Measurements from ENCODE around the gene TRHDE. TPM values are rescaled to one million over a fixed set of nuclear protein-coding genes. Genes with fewer than 3 reads are reported as not detected.
A peak's percentile ranks its signal among the peaks of the same experiment; 100 is the strongest.

TRHDE gene
- total RNA-seq, 1 donor: 33.7 TPM

DNA sequence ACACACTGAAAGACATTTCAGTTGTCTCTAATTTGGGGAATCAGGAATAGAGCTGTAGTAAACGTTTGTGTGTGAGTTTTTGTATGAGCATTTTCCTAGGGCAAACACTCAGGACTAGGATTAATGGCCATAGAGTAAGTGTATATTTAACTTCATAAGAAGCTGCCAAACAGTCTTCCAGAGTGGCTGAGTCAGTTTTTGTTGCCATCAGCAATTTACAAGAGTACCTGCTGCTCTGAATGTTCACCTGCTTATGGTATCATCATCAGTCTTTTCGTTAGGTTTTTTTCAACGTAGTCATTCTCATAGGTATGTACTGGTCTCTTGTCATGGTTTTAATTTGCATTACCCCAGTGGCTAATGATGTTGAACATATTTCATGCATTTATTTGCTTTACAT, 30.6 kb upstream of the TRHDE start:
- no peak overlapping the region for H3K4me3 ChIP-seq (ENCODE audit: low read depth, low read length)
- TF ChIP-seq CTCF (IDR thresholded peaks at IDR 0.05; ENCODE audit: insufficient read depth, low read depth, low read length): no peak
- no peak for DNase-seq (ENCODE audit: low read depth)

DNA sequence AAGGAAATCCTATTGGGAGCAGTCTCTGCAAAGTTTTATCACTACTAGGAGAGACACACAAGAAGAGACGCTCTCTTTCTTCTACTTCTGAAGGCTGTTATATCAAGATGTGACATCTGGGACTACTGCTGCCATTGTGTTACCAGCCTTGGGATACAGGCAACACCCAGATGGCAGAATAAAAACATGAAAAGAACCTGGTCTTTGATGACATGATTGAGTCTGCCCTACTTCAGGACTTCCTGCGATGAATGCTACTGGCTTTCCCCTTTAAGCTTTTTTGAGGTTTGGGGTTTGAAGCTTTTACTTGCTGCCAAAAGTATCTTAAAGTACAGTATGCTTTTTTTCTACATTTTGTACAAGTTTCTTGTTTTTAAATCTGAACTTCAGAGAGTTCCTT, 29.2 kb upstream of the TRHDE start:
- no peak for DNase-seq (ENCODE audit: low read depth)
- no peak overlapping the region for H3K4me3 ChIP-seq (ENCODE audit: low read depth, low read length)
- no peak for TF ChIP-seq CTCF (IDR thresholded peaks at IDR 0.05; ENCODE audit: insufficient read depth, low read depth, low read length)

DNA sequence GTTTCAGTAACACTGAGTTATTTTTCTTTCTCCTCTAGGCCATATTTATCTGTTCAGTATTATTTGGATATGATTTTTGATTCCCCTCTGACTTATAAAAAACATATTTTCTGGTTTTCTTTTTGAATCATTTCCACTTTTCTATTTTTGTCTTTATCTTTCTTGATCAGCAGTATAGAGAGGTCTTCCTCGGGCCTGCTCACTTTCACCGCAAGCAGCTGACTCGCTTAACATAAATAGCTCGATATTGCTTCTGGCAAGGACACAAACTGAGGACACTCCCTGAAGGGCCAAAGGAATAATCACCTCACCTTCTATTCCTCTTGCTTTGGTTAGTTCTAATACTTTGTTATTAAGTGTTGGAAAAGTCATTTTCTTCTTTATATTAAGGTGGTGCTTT, 25.8 kb upstream of the TRHDE start:
- TF ChIP-seq CTCF (IDR thresholded peaks at IDR 0.05; ENCODE audit: insufficient read depth, low read depth, low read length): no peak
- no peak overlapping the region for H3K4me3 ChIP-seq (ENCODE audit: low read depth, low read length)
- DNase-seq (ENCODE audit: low read depth): no peak

DNA sequence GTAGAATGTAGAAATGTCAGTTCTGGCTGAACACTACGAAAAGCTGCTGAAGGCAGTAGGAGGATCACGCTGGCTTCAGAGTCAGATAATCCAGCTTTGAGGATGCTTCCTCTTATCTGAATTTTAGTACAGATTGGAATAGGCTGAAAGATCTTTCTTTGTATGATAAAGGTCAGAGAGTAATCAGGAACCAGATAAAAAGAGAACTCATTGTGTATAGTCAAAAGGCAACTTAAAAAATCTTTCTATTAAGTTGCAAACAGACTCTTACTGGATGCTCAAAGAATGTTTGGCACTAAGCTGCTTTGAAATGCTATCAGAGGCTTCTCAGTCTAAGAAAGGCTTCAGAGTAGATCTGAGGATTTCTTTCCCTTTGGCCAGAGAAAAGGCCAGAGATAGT, 21.8 kb upstream of the TRHDE start:
- TF ChIP-seq CTCF (IDR thresholded peaks at IDR 0.05; ENCODE audit: insufficient read depth, low read depth, low read length): no peak
- no peak for DNase-seq (ENCODE audit: low read depth)
- H3K4me3 ChIP-seq (ENCODE audit: low read depth, low read length): no peak overlapping the region

- TF ChIP-seq CTCF (IDR thresholded peaks at IDR 0.05; ENCODE audit: insufficient read depth, low read depth, low read length): no peak
- DNase-seq (ENCODE audit: low read depth): no peak
Measured at GRCh38 chr12:72256725-72257124, 15.4 kb upstream of the TRHDE start.

DNA sequence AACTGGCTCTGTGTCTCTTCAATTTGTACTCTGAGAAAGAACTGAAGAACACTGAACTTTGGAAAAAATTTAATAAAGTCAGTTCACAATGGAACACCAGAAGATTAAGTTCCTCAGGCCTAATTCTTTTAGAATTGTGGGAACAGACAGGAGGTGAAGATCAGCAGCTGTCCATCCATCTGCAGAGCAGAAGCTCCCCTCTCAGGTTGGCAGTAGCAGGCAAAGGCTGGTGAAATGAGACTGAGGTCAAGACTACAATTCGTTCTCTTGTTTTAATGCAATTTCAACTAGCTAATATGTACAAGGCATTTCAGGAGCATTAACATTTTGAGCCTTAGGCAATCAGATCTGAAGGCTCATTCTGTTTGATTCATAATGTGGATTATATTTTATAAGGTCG, 10.3 kb upstream of the TRHDE start:
- H3K4me3 ChIP-seq (ENCODE audit: low read depth, low read length): no peak overlapping the region
- no peak for TF ChIP-seq CTCF (IDR thresholded peaks at IDR 0.05; ENCODE audit: insufficient read depth, low read depth, low read length)
- DNase-seq (ENCODE audit: low read depth): no peak

More at GRCh38 chr12:72256725-72257124, 15.4 kb upstream of the TRHDE start:
- H3K4me3 ChIP-seq (ENCODE audit: low read depth, low read length): no peak overlapping the region

DNA sequence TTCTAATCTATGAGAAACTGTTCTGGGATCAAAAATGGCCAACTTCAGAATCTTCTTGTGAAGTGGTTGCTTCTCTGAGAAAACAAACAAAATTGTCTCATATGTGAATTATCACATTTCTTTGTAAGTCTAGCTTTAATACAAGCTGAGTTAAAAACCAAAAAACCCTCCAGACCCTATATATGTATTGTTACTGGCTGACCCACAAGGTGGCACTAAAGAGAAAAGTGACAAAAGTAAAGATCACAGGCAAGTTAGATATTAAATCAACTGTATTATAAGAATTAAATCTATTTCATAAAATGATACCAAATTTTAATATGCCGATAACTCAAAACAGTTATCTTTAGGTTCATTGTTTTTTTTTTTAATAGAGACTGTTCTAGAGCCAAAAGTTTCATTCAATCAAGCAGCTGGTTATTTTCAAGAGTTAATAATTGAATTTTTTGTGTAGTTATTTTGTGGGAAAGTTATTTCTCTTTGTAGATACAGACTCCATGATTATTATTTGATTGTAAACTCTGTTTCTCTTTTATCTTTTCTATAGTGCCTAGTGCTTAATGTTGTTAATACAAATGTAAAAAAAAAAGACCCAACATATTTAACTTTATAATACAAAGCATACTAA, 7.5 kb upstream of the TRHDE start:
- H3K4me3 ChIP-seq (ENCODE audit: low read depth, low read length): no peak overlapping the region
- peak; percentile 29 for DNase-seq (ENCODE audit: low read depth)
- peak; percentile 37 for TF ChIP-seq CTCF (IDR thresholded peaks at IDR 0.05; ENCODE audit: insufficient read depth, low read depth, low read length)

Measured in fibroblast of villous mesenchyme (primary cell).